Activated gamma-delta T cell treated with anti-CD3 and anti-CD28 coated beads, Interleukin-2, amount 50 U/mL, for 16 hours (primary cell): Measurements from ENCODE around the gene BLOC1S5.
"Not testable (repeated sequence)": the region's sequence is repeated elsewhere in the genome, so short reads cannot be mapped to it uniquely, and the experiment has no call there.

ENCODE experiments used
- DNase-seq: peaks from one replicate; pipeline ENCODE4 v3.0.0-alpha.2; 2020; ENCODE audit warnings: low read depth

Gene BLOC1S5

DNA sequence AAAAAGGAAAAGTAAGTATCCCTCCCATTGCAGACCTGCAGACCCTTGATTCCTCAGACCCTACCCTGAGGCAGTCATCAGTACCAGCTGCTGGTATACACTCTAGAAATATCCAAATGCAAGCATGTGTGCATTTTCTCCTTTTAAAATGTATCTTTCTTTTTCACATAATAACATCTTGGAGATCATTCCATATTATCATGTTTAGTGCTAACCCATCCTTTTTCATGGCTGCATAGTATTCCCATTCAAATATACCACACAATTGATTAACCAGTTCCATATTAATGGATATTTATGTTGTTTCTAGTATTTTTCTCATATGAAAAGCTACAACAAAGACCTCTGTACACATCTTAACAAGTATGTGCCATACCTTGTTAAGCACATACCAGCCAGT is 70.8 kb downstream of the BLOC1S5 start:
- no peak for DNase-seq

DNA sequence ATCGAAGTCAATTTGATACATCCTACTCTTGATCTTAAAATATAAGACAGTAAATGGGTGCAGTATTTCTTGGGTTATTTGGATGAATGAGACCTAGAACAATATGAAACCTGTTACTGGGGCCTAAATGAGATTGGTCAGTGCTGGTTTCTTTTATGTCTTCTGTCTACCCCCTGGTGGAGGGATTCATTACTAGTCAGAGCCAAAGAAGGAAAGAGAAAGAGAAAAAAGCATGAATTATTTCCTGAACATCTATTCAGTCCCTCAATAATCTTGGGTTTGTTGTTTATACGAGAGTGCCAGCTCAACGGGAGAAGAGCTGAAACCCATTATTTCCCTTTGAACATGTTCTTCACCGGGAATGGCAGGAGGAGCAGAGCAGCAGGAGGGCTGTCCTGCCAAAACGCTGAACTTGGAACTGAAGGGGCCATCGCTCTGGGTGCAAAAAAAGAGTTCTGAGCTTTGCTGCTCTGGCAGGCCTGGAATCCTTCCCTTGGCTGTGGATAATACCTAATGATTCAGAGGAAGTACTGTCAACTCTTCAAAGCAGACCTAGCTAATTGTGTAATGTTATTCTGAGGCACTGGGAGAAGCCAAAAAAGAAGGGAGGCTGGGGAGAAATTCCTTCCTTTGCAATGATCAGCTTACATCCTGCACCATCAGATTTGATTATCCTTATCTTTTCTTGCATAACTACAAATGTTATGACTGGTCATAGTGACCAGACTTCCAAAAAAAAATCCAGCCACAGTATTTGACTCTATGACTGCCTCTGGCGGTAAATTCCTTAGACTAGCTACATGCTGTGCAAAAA is 72.0 kb downstream of the BLOC1S5 start:
- DNase-seq: no peak

DNA sequence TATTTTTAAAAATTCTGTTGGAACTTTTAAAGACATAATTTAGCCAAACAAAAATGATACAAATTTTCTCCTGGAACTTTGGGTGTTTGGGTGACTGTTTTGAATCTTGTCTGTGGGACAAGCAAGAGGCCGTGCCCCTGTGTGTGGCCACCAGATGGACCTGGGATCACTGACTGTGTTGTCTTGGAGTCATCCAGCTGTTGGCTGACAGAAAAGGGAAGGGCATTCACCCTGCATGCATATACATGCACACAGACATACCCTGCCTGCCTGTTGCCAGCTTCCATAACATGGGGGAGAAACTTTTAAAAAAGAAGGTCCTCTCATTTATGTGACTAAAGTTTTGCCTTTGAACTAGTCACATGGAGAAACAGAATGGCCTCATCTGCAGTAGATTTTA is 72.7 kb downstream of the BLOC1S5 start:
- no peak for DNase-seq

DNA sequence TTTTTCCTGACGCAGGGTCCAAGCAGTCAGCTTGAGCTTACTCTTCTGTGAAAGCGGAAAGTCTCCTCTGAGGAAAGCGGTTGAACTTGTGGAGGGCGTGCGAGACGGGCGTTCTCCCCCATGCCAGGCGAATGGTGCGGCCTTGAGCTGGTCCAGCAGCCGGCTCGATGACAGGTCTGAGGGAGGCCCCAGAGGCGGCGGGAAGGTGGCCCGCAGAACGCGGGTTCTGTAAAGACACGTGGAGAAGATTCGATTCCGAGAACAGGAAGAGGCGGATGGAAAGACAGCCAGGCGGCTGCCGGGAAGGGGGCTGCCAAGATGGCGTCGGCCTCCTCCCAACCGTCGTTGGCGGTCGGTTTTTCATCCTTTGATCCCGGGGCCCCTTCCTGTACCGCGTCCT is 78.0 kb downstream of the BLOC1S5 start:
- no peak for DNase-seq

DNA sequence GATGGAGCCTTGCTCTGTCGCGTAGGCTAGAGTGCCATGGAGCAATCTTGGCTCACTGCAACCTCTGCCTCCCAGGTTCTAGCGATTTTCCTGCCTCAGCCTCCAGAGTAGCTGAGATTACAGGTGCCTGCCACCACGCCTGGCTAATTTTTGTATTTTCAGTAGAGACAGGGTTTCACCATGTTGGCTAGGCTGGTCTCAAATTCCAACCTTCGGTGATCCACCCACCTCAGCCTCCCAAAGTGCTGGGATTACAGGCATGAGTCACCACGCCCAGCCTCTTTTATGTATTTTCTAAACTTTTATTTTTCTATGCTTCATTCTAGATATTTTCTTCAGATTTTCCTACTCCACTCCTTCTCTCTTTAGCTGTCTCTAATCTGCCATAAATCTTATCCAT is 80.2 kb downstream of the BLOC1S5 start:
- not testable (repeated sequence) for DNase-seq

DNA sequence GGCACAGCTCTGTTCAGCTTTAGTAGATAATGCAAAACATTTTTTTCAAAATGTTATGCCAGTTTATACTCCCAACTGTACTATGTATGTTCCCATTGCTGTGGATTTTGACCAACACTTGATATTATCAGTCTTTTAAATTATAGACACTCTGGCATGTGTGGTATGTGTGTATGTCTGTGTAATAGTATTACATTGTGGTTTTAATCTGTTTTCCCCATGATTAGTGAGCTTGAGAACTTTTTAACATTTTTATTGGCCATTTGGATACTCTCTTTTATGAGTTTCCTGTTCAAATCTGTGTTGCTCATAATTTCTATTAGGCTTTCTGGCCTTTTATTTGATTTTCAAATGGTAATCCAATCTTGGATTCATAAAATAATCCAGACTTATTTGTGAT is 84.4 kb downstream of the BLOC1S5 start:
- no peak for DNase-seq

DNA sequence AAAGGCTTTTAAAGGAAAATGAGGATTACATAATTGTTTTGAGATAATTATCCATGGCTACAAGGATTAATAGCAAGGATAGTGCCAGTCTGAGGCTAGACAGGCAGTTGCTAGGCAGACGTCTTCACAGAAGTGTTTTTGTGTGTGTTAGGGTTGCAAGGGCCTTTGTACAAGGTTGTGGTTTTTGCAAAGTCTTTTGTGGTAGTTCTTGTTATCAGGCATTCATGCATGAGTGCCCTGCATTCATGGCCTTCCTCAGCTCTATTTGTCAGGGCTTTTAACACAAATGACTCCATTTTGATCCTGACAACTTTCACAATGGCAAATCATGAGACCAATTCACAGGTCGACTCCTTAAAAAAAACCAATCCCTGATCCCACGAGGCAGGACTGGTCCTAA is 85.5 kb downstream of the BLOC1S5 start:
- no peak for DNase-seq

DNA sequence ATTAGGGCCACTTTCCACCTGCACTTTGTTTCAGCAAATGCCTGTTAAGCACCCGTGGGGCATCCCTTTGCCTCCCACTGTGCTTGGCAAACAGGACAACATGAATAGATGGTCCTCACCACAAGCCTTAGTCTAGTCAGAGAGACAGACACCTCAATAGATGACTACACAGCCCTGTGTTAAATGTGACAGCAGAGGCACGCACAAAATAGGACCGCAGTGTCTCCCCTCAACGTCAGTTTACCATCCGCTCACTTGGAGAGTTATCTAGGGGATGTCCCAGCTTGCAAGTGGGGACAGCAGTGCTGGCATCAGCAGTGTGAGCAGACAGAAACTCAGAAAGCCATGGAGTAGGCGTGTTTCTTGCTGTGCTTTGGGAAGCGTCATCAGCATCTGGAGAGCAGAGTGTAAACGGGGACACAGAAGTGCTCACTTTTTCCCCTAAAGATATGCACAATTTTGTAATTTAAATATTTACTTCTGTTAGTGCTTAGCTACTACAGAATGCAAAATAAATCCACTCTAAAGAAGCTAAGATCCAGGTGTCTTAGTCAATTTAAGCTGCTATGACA is 87.6 kb downstream of the BLOC1S5 start:
- no peak for DNase-seq

DNA sequence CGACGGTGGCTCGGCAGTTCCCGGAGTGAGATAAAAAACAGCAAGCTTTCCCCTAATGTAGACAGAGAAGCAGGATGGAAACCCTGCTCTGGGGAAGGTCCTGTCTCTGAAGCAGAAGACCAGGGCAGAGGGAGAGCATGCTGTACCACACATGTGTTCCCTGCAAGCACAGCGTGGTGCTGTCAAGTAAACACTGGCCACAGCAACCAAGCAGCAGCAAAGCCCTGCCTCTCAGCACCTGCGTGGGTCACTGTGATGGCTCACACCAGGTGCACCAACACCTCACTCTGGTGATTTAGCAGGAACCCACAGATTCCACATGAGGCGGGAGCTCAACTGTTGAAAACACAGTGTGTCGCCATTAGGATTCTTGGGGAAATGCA is 88.4 kb downstream of the BLOC1S5 start:
- no peak for DNase-seq

DNA sequence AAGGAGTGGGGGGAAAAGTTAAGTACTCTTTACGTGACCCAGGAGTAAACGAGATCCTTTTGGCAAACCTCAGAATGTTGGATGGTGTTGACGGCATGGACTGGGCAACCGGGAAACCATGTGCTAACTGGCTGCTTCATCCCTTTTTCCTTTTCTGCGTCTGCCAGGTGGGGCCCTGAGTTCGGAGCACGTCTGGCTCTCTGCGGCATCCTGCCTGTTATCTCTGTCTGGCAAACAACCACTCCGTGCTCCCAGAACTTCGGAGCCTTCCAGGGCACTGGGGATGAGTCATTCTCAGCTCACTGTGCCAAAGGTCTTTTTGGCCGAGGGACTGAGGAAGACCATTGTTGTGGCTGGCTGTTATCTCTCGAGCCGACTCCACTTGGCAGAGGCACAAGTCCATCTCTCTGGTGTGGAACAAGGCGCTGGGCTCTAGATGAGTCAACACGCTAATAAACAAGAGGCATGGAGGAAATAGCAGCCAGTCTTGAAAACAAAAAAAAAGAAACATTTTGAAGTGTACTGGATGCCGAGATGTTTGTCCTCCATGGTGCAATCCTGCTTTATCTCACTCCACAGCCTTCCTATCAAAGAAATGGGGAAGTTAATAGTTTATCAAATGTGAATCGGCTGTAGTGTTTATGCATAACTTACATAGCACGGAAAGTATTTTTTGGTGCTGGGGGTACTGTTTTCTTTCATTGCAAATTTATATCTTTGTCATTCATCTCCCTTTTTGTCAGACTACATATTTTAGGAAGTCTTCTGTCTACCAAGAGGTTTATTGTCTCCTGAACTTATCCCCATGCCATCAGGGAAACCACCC is 89.0 kb downstream of the BLOC1S5 start:
- no peak for DNase-seq

DNA sequence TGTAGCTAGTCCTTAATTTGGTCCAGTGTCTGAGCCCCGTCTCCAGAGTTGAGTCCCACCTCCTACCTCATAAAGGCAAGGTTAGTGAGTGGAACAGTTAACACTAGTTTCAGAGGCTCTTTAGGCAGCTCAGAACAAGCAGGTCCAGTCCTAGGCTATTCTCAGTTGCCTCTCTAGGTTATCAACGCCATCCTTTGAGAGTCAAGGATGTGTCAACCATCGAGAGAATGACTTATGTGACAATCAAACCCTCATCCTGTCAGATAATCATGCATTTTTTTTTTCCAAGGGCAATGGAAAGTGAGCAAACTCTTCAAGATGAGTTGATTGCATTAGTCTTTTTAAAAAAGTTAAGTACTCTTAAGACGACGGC is 89.6 kb downstream of the BLOC1S5 start:
- DNase-seq: no peak

DNA sequence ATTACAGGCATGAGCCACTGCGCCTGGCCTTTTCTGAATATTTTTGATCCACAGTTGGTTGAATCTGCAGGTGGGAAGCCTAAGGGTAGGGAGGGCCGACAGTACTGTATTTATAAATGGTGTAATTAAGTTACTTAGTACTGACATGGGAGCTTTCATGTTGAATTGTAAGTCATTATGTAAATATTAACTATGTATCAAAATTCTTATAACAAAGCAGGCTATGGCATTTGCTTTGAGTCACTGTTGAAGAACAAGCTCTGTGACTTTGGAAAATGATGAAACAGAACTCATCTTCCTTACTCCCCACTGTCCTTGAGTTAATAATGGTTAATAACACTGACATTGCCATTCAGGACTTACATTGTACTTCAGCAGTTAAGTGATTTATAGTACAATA is 90.6 kb downstream of the BLOC1S5 start:
- DNase-seq: no peak

DNA sequence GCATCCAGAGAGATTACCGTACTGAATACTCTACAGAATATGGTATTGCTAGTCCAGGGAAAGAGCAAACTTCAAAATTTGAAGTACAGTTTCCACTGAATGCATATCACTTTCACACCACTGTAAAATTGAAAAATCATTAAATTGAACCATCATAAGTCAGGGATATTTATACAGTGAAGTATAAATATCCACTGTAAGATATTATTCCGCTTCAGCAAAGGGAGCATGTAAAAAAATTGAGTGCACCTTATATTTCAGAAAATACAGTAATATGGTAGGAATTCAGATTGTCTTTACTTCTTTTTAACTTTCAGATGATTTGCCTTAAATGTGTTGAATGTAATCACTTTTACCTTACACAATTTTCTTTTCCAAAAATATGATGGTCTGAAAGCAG is 92.7 kb downstream of the BLOC1S5 start:
- no peak for DNase-seq

DNA sequence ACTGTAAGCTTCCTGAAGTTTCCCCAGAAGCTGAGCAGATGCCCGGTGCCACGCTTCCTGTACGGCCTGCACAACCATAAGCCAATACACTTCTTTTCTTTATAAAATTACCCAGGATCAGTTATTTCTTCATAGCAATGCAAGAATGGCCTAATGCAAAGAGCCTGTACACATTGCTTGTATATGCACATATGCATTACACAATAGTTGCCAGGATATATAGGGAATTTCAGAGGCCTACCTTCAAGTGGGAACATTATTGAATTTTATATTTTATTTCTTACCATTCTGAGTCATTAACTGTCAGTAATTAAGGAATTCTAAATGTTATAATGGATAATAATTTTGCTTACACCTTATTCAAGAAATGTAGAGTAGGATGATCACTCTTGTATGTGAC is 93.6 kb downstream of the BLOC1S5 start:
- no peak for DNase-seq
